GM21367 (cell line): ENCODE measurements around the gene KLHL9.

Experiments used
- ATAC-seq: cut with Tn5 transposase; IDR thresholded peaks from one replicate; pipeline ENCODE4 v1.9.1; 2021; ENCODE audit not compliant: unreplicated experiment

KLHL9 gene

DNA sequence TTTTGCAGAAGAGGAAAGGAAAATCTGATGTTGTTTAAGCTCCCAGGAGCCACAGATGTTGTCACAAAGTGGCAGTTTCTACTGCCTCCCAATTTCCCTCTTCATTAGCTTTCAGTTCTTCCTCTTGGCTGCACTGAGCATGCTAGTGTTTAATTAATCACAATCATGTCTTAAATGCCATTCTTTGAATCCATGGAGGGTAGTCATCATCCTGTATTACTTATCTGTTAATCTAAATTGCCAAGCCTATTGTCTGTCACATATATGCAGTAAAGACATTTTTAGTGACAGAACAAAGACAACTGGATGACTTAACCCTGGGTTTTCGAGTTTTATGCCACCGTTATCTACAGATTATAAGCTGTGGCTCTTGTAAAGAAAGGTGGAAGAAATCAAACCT, 14.7 kb downstream of the KLHL9 start:
- no peak for ATAC-seq

GRCh38 chr9:21317956-21318923, 17.0 kb downstream of the KLHL9 start:
- ATAC-seq, result peak; percentile 85

DNA sequence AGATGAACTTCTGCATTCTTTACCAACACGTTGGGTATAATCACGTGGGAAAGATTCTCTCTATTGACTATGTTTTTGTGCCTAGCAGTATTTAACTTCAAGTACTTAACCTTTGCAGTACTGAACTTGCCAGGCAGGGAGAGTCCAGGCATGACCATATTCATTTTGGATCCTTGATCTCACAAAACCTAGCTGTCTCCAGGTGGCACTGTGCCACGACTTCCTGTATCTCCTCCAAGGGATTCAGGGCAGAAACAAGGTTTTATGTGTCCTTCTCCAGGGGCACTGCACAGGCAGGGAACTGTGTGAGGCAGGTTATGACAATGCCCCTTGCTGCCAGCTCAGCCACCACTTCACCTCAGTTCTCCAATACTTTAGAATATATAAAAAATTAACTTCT, 18.3 kb downstream of the KLHL9 start:
- no peak for ATAC-seq

DNA sequence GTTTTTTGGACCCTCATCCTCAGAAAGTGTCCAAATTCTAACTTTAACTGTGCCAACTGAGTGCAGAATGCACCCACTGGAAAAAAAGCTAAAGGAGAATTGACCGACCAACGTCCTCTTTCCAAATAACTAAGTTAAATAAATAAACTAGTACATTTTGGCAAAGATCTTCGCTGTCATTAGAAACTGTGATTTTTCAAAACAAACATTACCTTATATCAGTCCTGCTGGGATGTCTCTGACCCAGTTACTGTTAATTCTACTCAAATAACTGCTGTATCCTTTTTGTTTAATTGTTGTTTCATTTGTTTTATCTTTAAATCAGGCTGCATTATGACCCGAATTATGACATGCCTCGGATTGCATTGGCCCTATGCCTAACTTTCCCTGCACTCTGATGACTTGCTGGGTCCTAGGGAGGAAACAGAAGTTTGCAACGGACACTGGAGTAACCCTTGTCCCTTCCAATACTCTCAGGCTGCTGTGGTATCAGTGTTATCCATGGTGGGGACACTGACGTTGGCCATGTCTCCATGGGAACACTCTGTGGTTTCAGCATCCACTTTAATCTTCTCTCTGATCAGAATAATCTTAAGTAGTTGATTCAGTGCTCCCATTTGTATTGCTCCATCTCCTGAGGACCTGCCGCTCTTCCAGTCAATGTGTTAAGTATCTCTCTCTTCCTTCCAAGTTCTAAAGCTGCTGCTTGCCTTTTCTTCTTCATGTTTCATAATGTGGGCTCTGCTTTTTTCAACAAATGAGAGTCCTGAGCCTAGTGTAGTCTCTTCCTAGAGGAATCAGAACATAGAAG, 19.0 kb downstream of the KLHL9 start:
- ATAC-seq, result no peak

- ATAC-seq, result no peak
Observed at GRCh38 chr9:21314152-21314551, 21.1 kb downstream of the KLHL9 start.

GRCh38 chr9:21311889-21312288, 23.3 kb downstream of the KLHL9 start:
- no peak for ATAC-seq

- no peak for ATAC-seq
Observed at GRCh38 chr9:21305213-21305612, 30.0 kb downstream of the KLHL9 start, which contains the start of gene IFNA5. Gene IFNA5 (minus strand): TSS chr9:21305313. CDS start chr9:21305256, 57 bp downstream.

DNA sequence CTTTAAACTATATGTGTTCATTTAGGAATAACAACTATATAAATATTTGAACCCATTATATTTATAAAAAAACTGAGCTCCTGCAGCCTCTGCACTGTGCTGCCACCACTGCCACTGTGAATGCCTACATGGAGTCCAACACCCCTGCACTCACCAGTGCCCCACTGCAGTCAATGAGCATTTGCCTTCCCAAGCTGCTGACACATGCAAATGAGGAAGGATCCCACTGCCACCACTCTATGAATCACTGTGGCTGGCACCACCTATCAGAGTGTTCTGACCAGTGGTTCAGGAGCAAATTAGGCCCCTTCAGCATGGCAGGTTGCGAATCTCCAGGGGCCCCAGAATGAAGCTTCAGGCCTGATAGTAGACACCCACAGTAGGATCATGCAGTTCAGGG, 39.2 kb downstream of the KLHL9 start:
- ATAC-seq, result no peak

- peak; percentile 64 for ATAC-seq
Observed at GRCh38 chr9:21294904-21295538, 40.2 kb downstream of the KLHL9 start.

GRCh38 chr9:21294364-21294774, 40.8 kb downstream of the KLHL9 start:
- no peak for ATAC-seq

- no peak for ATAC-seq
Observed at GRCh38 chr9:21289848-21290247, 45.4 kb downstream of the KLHL9 start.

GRCh38 chr9:21287280-21287679, 47.9 kb downstream of the KLHL9 start:
- no peak for ATAC-seq

DNA sequence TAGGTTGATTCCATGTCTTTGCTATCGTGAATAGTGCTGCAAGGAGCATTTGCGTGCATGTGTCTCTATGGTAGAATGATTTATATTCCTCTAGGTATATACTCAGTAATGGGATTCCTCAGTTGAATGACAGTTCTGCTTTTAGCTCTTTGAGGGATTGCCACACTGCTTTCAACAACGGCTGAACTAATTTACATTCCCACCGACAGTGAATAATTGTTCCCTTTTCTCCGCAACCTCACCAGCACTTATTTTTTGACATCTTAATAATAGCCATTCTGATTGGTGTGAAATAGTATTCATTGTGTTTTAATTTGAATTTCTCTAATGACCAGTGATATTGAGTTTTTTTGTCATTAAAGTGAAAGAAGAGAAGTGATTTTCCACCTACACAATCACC, 48.5 kb downstream of the KLHL9 start:
- no peak for ATAC-seq

- no peak for ATAC-seq
Observed at GRCh38 chr9:21286099-21286498, 49.1 kb downstream of the KLHL9 start.

DNA sequence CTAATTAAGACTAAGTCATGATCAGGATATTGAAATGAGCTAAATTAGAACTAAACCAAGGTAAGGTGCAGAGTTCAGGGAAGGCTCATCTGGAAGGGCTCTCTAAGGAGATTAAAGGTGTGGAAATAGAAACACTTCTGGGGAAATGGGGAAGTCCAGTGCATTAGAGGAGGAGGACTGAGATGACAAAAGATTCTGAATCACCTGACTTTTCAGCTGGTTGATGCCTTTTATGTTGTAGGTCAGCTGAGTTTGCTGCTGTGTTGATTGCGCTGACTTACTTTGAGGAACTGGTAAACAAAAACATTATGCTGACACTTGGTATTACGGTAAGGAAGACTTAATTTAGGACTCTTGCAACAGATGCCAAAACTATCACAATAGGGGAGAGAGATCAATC, 53.9 kb downstream of the KLHL9 start:
- ATAC-seq, result no peak
